GM19328 (cell line): ENCODE data around the gene ZMYM2.
"Not testable (repeated sequence)": the region's sequence is repeated elsewhere in the genome, so short reads cannot be mapped to it uniquely, and the experiment has no call there.

Source experiments
- ATAC-seq: cut with Tn5 transposase; IDR thresholded peaks from one replicate; pipeline ENCODE4 v1.9.1; 2021; ENCODE audit warnings: mild to moderate bottlenecking, moderate library complexity; ENCODE audit not compliant: unreplicated experiment

ZMYM2 gene

GRCh38 chr13:19982447-19983043, 24.0 kb downstream of the ZMYM2 start:
- no peak for ATAC-seq

GRCh38 chr13:19984430-19985218, 26.1 kb downstream of the ZMYM2 start:
- ATAC-seq: peak; percentile 76

- ATAC-seq: no peak
These were observed 26.7 kb downstream of the ZMYM2 start for GRCh38 chr13:19985219-19985556.

GRCh38 chr13:19991531-19991930, 33.0 kb downstream of the ZMYM2 start:
- no peak for ATAC-seq

GRCh38 chr13:19993024-19993423, 34.5 kb downstream of the ZMYM2 start:
- no peak for ATAC-seq

- no peak for ATAC-seq
These were observed 40.4 kb downstream of the ZMYM2 start for GRCh38 chr13:19998960-19999359.

GRCh38 chr13:20000062-20000552, 41.6 kb downstream of the ZMYM2 start:
- ATAC-seq: no peak

- no peak for ATAC-seq
These were observed 43.1 kb downstream of the ZMYM2 start for GRCh38 chr13:20001366-20002190.

GRCh38 chr13:20002787-20003186, 44.3 kb downstream of the ZMYM2 start:
- no peak for ATAC-seq

GRCh38 chr13:20006206-20006605, 47.7 kb downstream of the ZMYM2 start:
- no peak for ATAC-seq

- no peak for ATAC-seq
These were observed 57.2 kb downstream of the ZMYM2 start for GRCh38 chr13:20015763-20016162.

- ATAC-seq: no peak
These were observed 58.3 kb downstream of the ZMYM2 start for GRCh38 chr13:20016649-20017364.

- ATAC-seq: no peak
These were observed 58.8 kb downstream of the ZMYM2 start for GRCh38 chr13:20017365-20017711.

- no peak for ATAC-seq
These were observed 60.5 kb downstream of the ZMYM2 start for GRCh38 chr13:20019043-20019442.

GRCh38 chr13:20024702-20025101, 66.2 kb downstream of the ZMYM2 start:
- no peak for ATAC-seq

GRCh38 chr13:20028953-20029352, 70.4 kb downstream of the ZMYM2 start:
- no peak for ATAC-seq

GRCh38 chr13:20033486-20033885, 75.0 kb downstream of the ZMYM2 start:
- ATAC-seq: no peak

- ATAC-seq: no peak
These were observed 76.6 kb downstream of the ZMYM2 start for GRCh38 chr13:20035130-20035529.

- no peak for ATAC-seq
These were observed 79.4 kb downstream of the ZMYM2 start for GRCh38 chr13:20037908-20038307.

- not testable (repeated sequence) for ATAC-seq
These were observed 84.1 kb downstream of the ZMYM2 start for GRCh38 chr13:20042603-20043002.
